ENCODE measurements around the gene ITGB4.

DNA sequence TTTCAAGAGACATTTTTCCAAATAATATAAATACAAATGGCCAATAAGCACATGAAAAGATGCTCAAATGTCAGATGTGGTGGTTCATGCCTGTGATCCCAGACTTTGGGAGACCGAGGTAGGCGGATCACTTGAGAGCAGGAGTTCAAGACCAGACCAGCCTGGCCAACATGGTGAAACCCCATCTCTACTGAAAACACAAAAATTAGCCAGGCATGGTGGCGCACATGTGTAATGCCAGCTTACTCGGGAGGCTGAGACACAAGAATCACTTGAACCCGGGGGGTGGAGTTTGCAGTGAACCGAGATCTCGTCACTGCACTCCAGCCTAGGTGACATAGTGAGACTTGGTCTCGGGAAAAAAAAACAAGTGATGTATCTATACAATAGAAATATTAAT, 46.6 kb downstream of the ITGB4 start:
- no peak for TF ChIP-seq CTCF (IDR thresholded peaks at IDR 0.05 in 2 of 3, conservative IDR thresholded peaks at IDR 0.05 in 1 of 3; ENCODE audit: control insufficient read depth in 2 of 3, extremely low read depth in 1 of 3, insufficient read depth in 1 of 3, low read depth in 3 of 3, low read length in 3 of 3)
- no peak for TF ChIP-seq EGR1 (IDR thresholded peaks at IDR 0.05; ENCODE audit: borderline replicate concordance in 1 of 2, low read depth in 2 of 2, low read length in 2 of 2)
- no peak for TF ChIP-seq BMI1 (IDR thresholded peaks at IDR 0.05; ENCODE audit: borderline replicate concordance)
- TF ChIP-seq ZNF274 (IDR thresholded peaks at IDR 0.05; ENCODE audit: insufficient read depth, insufficient read length) = no peak
- no peak for TF ChIP-seq HDAC2 (IDR thresholded peaks at IDR 0.05)
- no peak for TF ChIP-seq CREB1 (IDR thresholded peaks at IDR 0.05; ENCODE audit: low read depth)
- no peak for TF ChIP-seq EZH2 (IDR thresholded peaks at IDR 0.05; ENCODE audit: borderline replicate concordance, control insufficient read depth, low read depth, low read length)
